Naive B cell (primary cell): ENCODE measurements around the gene RPUSD1. TPM values are rescaled to one million over a fixed set of nuclear protein-coding genes. Genes with fewer than 3 reads are reported as not detected.
"Not testable (repeated sequence)": the region's sequence is repeated elsewhere in the genome, so short reads cannot be mapped to it uniquely, and the experiment has no call there.

Source experiments
- ATAC-seq, 2 donors: fragments of 150-1000 bp; cut with Tn5 transposase; 2 replicates each; pipeline ENCODE4 v1.10.0; 2021; ENCODE audit warnings: low read depth in 2 of 2, mild to moderate bottlenecking in 2 of 2, moderate library complexity in 2 of 2
- DNase-seq: peaks from one replicate; pipeline ENCODE4 v3.0.0; 2022
- H3K27ac Mint-ChIP-seq, 6 donors: one replicate each; pipeline ENCODE4 v1.8.0; 2020 to 2022; ENCODE audit warnings: mild to moderate bottlenecking in 6 of 6, mixed read lengths in 6 of 6, moderate library complexity in 5 of 6, inconsistent platforms in 2 of 6
- H3K27me3 Mint-ChIP-seq, 3 donors: one replicate each; pipeline ENCODE4 v1.8.0; 2021 to 2022; ENCODE audit warnings: mixed read lengths in 3 of 3, mild to moderate bottlenecking in 1 of 3
- H3K36me3 Mint-ChIP-seq, 2 donors: one replicate each; pipeline ENCODE4 v1.8.0; 2020 to 2022; ENCODE audit warnings: mixed read lengths in 2 of 2, inconsistent platforms in 1 of 2, mild to moderate bottlenecking in 1 of 2
- H3K4me1 Mint-ChIP-seq, 3 donors: one replicate each; pipeline ENCODE4 v1.8.0; 2020 to 2022; ENCODE audit warnings: mixed read lengths in 3 of 3, inconsistent platforms in 1 of 3, mild to moderate bottlenecking in 1 of 3, moderate library complexity in 1 of 3
- H3K4me3 Mint-ChIP-seq, 8 donors: one replicate each; pipeline ENCODE4 v1.8.0; 2020 to 2022; ENCODE audit warnings: mild to moderate bottlenecking in 8 of 8, mixed read lengths in 8 of 8, moderate library complexity in 8 of 8, inconsistent platforms in 2 of 8
- H3K9me3 Mint-ChIP-seq, 7 donors: one replicate each; pipeline ENCODE4 v1.8.0; 2020 to 2022; ENCODE audit warnings: mixed read lengths in 7 of 7, mild to moderate bottlenecking in 5 of 7, inconsistent platforms in 2 of 7, moderate library complexity in 1 of 7
- polyA plus RNA-seq, 6 donors: library from polyadenylated mRNA; unstranded; fragments of 300-500 nt; fragmentation: Illumina TruSeq; gene quantifications; one replicate each; pipeline ENCODE4 v1.2.3, GENCODE V29; 2021; ENCODE audit warnings: low read depth in 6 of 6

The RPUSD1 gene
- polyA plus RNA-seq, 6 donors from 2014 or later = 24.5 to 43.9 (median 33.7) TPM

DNA sequence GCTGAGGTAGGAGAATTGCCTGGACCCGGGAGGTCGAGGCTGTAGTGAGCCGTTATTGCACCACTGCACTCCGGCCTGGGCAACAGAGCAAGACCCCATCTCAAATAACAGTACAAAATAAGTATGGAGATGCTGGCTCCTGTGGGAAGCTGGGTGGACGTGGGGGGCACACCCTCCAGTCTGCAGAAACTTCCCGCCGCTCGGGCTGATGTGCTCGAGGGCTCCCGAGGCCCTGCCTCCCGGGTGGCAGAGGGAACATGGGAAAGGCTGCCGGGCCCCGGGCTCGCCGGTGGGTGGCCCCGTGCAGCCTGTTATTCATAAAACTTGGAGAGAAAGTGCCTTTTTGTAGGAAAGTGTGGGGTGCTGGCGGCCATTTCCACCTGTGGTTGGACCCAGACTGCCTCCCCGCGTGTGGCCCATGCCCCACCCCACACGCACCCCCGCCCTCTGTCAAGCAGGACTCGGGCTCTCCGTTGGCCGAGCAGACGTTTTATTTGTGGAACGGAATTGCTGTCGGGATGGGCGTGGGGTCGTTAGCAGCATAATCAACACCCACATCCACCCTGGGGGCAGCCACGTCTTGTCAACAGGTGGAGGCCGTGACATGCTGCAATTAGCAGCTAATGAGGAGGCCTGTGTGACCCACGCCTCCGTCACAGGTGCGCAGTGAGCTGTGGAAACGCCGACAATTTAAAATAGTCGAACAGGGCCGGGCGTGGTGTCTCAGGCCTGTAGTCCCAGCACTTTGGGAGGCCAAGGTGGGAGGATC is 40.0 kb downstream of the RPUSD1 start:
- Mint-ChIP-seq H3K4me1 (no peaks in the 10 kb centered on the region), H3K27me3 (peaks cover 0 to 3% (median 0%) of the 10 kb centered on the region in 3 donors), H3K27ac (no peak overlapping the region), H3K4me3 (no peak overlapping the region), H3K36me3 (no peaks in the 10 kb centered on the region), H3K9me3 (no peaks in the 10 kb centered on the region)
- ATAC-seq (no peak), DNase-seq (no peak)

DNA sequence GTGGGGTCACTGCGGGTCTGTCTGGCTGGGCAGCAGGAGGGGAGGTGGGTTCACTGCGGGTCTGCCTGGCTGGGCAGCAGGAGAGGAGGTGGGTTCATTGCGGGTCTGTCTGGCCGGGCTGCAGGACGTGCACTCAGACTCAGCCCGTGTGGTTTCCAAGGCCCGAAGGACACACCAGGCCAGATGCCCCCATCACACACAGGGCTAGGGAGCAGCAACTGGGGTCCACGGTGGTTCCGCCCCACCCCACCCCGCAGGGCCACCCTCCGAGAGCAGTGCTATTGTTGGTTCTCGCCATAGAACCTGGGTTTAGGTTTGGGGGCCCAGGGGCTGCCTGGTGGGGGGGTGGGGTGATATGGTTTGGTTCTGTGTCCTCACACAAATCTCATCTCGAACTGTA is 41.5 kb downstream of the RPUSD1 start:
- DNase-seq (no peak), ATAC-seq (no peak)
- Mint-ChIP-seq H3K9me3 (no peaks in the 10 kb centered on the region), H3K4me3 (peak overlapping the region in 1 of 8 donors; percentile 15), H3K36me3 (no peaks in the 10 kb centered on the region), H3K27me3 (no peaks in the 10 kb centered on the region), H3K4me1 (peaks cover 0 to 3% (median 0%) of the 10 kb centered on the region in 3 donors), H3K27ac (no peak overlapping the region)

DNA sequence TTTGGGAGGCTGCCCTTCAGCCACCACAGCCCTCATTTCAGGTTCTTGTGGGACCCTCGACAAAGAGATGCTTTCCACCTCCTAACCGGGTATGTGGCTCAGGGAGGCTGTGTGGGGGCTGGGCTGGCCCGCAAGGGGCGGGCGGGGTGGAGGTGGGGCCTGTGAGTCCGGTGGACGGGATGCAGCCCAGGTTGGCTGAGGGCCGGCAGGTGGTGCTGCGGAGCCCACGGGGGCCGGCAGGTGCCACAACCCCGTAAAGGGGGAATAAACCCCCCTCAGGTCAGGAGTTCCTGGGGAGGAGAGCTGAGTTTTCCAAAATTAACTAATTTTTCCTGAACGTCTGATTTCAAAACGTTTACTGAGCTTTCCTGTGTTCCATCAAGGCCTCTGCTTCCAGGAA is 42.4 kb downstream of the RPUSD1 start:
- Mint-ChIP-seq H3K27me3 (no peaks in the 10 kb centered on the region), H3K4me1 (peaks cover 0 to 3% (median 0%) of the 10 kb centered on the region in 3 donors), H3K4me3 (no peak overlapping the region), H3K27ac (no peak overlapping the region), H3K9me3 (no peaks in the 10 kb centered on the region), H3K36me3 (no peaks in the 10 kb centered on the region)
- ATAC-seq (no peak), DNase-seq (no peak)

DNA sequence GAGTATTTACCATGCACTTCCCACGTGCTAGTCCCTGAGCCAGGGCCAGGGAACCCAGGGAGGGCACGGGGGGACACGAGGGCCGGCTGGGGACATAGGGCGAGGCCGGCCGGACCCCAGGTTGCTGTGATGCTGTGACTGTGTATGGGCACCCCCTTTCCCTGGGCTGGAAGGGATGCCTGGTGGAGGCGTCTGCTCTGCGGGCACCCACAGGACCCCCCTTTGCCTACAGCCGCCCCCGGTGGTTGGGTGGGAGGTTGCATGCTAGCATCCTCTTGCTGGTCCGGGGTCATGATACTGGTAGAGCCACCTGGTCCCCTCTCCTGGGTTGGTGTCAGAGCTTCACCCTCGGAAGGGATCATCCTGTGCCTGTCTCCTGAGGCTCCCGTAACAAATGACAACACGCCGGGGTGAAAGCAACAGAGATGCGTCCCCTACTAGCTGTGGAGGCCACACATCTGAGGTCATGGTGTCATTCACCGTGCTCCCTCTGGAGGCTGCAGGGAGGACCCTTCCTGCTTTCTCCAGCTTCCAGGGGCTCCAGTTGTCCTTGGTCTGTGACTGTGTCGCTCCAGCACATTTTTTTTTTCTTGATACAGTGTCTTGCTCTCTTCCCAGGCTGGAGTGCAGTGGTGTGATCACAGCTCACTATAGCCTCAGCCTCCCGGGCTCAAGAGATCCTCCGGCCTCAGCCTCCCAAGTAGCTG is 44.2 kb downstream of the RPUSD1 start:
- no peak overlapping the region for H3K27ac Mint-ChIP-seq
- no peaks in the 10 kb centered on the region for H3K36me3 Mint-ChIP-seq

DNA sequence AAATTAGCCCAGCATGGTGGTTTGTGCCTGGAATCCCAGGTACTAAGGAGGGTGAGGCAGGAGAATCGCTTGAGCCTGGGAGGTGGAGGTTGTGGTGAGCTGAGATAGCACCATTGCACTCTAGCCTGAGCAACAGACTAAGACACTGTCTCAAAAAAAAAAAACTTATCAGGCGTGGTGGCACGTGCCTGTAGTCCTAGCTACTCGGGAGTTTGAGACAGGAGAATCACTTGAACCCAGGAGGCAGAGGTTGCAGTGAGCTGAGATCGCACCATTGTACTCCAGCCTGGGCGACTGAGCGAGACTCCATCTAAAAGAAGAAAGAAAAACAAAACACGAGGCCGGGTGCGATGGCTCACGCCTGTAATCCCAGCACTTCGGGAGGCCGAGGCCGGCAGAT is 45.3 kb downstream of the RPUSD1 start:
- not testable (repeated sequence) for H3K36me3 Mint-ChIP-seq, H3K9me3 Mint-ChIP-seq, ATAC-seq, H3K27ac Mint-ChIP-seq, DNase-seq, H3K27me3 Mint-ChIP-seq
- Mint-ChIP-seq H3K4me3 (peak overlapping the region in 1 of 8 donors; percentile 29), H3K4me1 (peaks cover 7 to 16% (median 10%) of the 10 kb centered on the region in 3 donors)

More for the DNA sequence above, 44.2 kb downstream of the RPUSD1 start:
- H3K4me1 Mint-ChIP-seq = peaks cover 4 to 11% (median 6%) of the 10 kb centered on the region in 3 donors
- peak overlapping the region in 1 of 8 donors; percentile 40 for H3K4me3 Mint-ChIP-seq
- no peak for ATAC-seq
- H3K9me3 Mint-ChIP-seq = no peaks in the 10 kb centered on the region
- H3K27me3 Mint-ChIP-seq = no peaks in the 10 kb centered on the region
- DNase-seq = no peak

DNA sequence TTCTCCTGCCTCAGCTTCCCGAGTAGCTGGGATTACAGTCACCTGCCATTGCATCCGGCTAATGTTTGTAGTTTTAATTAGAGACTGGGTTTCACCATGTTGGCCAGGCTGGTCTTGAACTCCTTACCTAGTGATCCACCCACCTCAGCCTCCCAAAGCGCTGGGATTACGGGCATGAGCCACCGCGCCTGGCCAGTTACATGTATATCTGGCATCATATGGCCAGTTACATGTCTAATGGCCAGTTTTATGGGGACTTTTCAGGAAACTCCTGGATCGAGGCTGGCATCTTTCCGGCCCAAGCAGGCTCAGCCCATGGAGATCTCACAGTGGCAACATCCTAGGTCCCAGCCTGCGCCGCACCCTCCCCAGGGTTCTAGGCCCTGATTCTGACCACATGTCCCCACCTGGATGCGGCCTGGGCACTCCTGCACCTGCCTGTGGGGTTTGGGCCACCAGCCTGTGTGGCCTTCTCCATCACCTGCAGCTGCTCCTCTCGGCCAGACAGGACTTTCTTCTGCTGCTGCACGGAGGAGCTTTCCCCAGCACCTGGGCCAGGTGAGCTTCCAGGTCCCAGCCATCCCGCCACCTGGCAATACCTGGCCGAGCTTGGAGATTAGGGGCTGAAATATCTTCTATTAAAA is 46.1 kb downstream of the RPUSD1 start:
- H3K9me3 Mint-ChIP-seq = no peaks in the 10 kb centered on the region
- H3K27me3 Mint-ChIP-seq = no peaks in the 10 kb centered on the region
- peaks cover 12 to 21% (median 12%) of the 10 kb centered on the region in 3 donors for H3K4me1 Mint-ChIP-seq
- peak overlapping the region; percentile 52 to 88 (median 80) for H3K4me3 Mint-ChIP-seq
- peak overlapping the region in 2 of 6 donors; percentile 51 to 56 for H3K27ac Mint-ChIP-seq
- no peaks in the 10 kb centered on the region for H3K36me3 Mint-ChIP-seq
- ATAC-seq (no peak), DNase-seq (no peak)

DNA sequence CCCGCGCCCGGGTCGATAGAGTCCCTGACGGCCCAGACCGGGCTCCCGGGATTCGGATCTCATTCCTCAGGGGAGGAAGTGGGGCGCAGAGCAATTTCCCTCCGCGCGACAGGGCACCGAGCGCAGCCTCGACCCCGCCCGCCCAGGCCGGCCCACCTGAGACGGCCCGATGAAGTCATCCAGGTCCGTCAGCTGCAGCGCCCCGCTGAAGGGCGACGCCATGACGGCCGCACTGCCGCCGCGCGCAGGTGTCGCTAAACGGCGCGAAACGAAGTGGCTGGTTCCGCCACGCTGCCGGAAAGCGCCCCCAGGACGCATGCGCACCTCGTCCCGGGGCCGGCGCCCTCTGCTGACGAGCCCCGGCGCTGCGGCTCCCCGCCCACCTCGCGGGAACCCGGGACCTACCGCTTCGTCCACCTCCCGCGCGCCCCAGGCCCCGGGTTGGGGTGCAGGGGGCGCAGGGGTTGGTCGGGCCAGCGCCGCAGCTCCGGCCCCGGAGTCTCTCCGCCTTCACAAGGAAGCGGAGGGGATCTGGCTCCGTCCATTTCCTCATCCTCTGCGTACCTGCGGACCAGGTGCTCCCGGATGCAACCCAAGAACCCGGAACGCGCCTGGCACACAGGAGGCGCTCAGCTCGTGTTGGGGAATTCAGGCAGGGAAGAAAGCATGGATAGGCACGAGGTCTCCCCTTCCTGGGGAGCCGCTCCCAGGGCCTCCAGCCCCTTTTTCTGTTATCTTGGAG is 47.2 kb downstream of the RPUSD1 start, which contains the start of gene CIAO3:
CIAO3 (minus strand) TSS at position 234 of the 742 bp plus-strand sequence; CDS start at position 222, 12 bp downstream.
- peaks cover 12 to 21% (median 12%) of the 10 kb centered on the region in 3 donors for H3K4me1 Mint-ChIP-seq
- H3K36me3 Mint-ChIP-seq = no peaks in the 10 kb centered on the region
- DNase-seq (peak; percentile 93), ATAC-seq (peak; percentile 89 to 90)
- no peaks in the 10 kb centered on the region for H3K27me3 Mint-ChIP-seq
- H3K27ac Mint-ChIP-seq = peak within 1 kb of the TSS in 5 of 6 donors; percentile 54 to 93 (median 76)
- peak within 1 kb of the TSS; percentile 72 to 91 (median 86) for H3K4me3 Mint-ChIP-seq
- no peaks in the 10 kb centered on the region for H3K9me3 Mint-ChIP-seq

DNA sequence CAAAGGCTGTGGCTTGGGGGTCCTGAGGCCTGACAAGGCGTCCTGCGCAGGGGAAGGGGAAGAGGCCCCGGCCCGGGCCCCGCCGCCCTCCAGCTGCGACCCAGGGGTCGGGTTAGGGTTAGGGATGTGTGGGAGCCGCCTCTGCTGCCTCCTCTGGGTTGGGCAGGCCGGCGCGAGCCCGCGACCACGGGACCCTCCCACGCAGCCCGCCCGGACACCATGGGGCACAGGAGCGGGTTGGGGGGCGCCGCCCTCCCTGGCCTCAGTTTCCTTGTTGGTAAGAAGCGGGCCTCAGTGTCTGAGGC is 47.8 kb downstream of the RPUSD1 start:
- Mint-ChIP-seq H3K4me3 (peak overlapping the region; percentile 72 to 91 (median 86)), H3K9me3 (no peaks in the 10 kb centered on the region), H3K4me1 (peaks cover 12 to 23% (median 12%) of the 10 kb centered on the region in 3 donors), H3K27ac (peak overlapping the region in 4 of 6 donors; percentile 54 to 93 (median 84)), H3K27me3 (no peaks in the 10 kb centered on the region), H3K36me3 (no peaks in the 10 kb centered on the region)
- DNase-seq (no peak), ATAC-seq (peak; percentile 8 to 22)

DNA sequence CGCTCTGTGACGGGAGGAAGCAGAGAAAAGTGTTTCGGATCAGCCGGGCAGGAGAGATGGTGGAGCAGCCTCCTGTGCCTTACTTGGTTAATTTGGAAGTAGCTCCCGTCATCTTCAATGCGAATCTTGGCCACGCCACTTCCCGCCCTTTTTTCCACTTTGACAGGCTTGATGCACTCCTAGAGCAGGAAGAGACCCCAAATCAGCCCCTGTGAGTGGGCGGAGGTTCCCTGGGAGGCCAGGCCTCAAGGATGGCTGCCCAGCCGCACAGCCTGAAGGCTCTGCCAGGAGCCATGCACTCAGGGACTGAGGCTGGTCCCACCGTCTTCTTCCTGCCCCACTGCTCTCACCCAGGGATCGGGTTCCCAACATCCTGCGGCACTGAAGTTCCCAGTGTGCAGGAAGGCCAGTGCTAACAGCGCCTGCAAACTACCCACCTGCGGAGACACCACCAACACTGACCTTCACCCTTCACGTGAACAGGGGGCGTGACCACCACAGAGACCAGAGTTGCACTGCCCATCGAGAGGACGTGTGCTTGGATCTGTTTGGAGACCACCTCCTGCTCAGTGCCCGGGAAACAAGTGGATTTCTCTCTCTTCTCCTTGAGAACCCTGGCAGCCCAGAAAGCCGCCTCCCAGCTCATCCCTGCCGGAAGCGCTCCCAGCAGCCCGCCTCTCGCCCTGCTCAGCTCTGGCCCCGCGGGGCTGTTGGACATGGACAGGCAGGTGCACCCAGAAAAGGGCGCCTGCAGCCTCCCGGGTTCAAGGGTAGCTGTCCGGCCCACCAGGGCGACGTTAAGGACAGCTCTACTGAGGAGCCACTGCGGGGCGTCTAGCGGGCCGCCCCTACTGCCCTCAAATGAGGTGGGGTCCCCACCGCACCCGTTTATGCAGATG is 48.4 kb downstream of the RPUSD1 start:
- ATAC-seq (no peak), DNase-seq (no peak)
- Mint-ChIP-seq H3K27me3 (no peaks in the 10 kb centered on the region), H3K36me3 (no peaks in the 10 kb centered on the region), H3K4me1 (peaks cover 12 to 25% (median 12%) of the 10 kb centered on the region in 3 donors), H3K27ac (peak overlapping the region in 3 of 6 donors; percentile 47 to 72 (median 54)), H3K4me3 (peak overlapping the region; percentile 66 to 91 (median 84)), H3K9me3 (no peaks in the 10 kb centered on the region)

DNA sequence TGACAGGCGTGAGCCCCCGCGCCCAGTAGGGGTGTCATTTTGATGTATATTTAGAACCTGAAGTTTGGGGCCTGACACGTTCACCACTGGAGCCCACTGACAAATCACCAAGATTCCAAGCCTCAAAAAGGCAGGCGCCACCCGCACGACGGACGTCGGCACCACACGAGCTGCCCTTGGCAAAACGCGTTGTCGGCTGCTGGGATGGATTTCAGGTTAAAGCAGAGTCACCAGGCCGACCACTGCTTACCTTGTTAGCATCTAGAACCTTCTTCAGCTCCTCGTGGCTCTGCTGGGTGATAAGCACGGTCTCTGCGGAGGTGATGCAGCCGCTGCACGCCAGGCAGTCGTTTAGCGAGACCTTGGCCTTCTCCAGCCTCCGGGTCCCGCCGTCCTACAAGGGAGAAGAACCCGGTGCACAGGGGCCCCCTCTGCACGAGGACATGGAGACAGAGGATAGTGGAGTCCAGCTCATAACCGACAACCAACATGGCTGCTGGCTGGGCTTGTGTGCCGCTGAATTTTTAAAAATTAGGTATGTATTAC is 51.2 kb downstream of the RPUSD1 start:
- no peak for DNase-seq
- Mint-ChIP-seq H3K27ac (peak overlapping the region in 1 of 6 donors; percentile 95), H3K4me3 (peak overlapping the region in 3 of 8 donors; percentile 30 to 84 (median 56)), H3K4me1 (peaks cover 12 to 25% (median 12%) of the 10 kb centered on the region in 3 donors), H3K27me3 (no peaks in the 10 kb centered on the region), H3K9me3 (no peaks in the 10 kb centered on the region), H3K36me3 (no peaks in the 10 kb centered on the region)
- ATAC-seq = no peak

DNA sequence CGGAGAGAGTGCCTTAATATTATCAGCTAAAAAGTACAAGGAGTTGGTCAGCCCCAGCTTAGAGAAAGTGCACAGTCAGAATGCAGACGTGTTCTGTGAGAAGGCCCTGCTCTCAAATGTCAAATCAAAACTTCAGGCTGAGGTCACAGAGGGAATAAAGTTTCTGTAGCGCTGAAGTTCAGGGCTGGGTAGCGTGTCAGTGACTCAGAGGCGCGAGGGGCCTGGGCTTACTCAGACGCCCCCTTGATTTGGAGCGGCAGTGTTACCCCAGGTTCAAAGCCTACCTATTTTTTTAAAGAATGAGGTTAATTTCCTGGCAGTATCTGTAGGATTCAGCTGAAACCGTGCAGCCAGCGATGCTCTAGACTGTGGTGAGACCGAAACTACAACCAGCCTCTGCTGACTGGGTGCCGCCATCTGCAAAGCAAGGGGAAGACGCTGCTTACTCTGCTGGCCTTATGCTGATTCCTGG is 52.2 kb downstream of the RPUSD1 start:
- Mint-ChIP-seq H3K4me3 (peak overlapping the region in 3 of 8 donors; percentile 34 to 41 (median 40)), H3K4me1 (peaks cover 12 to 22% (median 12%) of the 10 kb centered on the region in 3 donors), H3K36me3 (no peaks in the 10 kb centered on the region), H3K27me3 (no peaks in the 10 kb centered on the region), H3K9me3 (no peaks in the 10 kb centered on the region), H3K27ac (no peak overlapping the region)
- no peak for DNase-seq
- ATAC-seq = no peak
